NCI-H2196 (cell line): Measurements from ENCODE around the gene RABL2A.
"Not testable (repeated sequence)": the region's sequence is repeated elsewhere in the genome, so short reads cannot be mapped to it uniquely, and the experiment has no call there.

Experiments used
- DNase-seq: peaks from one replicate; lab custom pipeline; 2025; ENCODE audit not compliant: unreplicated experiment; lab: John Stamatoyannopoulos, UW

RABL2A gene

DNA sequence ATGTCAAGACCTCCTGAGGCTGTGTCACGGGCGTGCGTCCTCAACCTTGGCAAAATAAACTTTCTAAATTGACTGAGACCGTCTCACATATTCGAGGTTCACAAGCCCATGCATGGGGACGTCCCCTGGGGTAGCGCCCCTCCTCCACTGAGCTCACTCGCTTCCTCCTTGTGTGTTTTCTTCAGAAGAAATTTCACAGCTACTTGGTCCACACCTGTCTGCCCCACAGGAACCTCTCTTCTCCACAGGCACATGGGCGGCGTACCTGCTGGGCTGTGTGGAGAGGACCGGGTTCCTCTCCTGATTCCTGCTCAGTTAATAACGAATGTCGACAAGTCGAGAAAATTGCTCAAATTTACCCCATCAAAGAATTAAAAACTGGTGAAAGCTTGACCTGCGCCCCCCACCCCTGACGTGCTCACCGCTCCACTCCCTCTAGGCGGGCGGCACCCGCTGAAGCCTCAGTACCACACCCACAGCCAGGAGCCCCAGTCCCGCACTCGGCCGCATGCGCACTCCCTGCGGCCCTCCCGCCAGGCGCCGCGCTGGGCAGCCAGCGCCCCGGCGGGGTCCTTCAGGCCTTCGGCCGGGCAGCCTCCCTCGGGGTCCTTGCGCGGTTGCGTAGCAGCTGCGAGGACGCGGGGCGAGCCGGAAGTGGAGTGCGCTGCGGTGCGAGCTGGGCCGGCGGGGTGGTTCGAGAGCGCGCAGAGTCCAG is at the start of gene RABL2A:
RABL2A (plus strand) TSS at position 651 of the 715 bp plus-strand sequence. CDS start 1,341 bp downstream, outside the sequence.
- not testable (repeated sequence) for DNase-seq

DNA sequence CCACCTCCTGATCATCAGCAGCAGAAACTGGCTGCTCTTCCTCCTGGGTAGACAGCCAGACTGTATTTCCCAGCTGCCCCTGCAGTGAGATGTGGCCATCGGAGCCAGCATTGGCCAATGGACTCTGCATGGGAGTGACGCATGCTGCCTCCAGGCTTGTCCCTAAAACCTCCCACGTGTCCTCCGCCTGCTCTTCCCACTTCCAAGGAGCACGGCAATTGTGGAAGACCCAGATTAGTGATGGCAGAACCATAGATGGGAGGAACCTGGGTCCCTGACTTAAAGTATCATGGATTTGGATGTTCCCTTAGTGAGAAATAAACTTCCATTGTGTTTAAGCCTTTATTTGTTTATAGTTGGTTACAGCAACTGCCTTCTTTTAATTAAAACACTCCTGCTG is 48.6 kb upstream of the RABL2A start:
- not testable (repeated sequence) for DNase-seq

DNA sequence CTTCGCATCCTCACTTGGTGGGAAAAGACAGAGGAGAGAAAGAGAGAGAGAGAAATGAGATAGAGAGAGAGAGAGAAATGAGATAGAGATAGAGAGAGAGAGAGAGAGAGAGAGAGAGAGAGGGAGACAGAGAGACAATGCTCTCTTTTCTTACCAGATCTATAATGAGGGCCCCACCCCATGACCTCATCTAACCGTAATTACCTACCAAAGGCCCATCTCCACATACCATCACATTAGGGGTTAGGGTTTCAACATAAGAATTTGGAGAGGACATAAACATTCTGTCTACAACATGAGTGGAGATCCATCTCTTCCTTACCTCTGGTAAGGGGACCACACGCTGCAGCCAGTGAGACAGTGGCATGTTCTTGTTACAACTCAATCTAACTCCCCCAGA is 44.6 kb upstream of the RABL2A start:
- not testable (repeated sequence) for DNase-seq

DNA sequence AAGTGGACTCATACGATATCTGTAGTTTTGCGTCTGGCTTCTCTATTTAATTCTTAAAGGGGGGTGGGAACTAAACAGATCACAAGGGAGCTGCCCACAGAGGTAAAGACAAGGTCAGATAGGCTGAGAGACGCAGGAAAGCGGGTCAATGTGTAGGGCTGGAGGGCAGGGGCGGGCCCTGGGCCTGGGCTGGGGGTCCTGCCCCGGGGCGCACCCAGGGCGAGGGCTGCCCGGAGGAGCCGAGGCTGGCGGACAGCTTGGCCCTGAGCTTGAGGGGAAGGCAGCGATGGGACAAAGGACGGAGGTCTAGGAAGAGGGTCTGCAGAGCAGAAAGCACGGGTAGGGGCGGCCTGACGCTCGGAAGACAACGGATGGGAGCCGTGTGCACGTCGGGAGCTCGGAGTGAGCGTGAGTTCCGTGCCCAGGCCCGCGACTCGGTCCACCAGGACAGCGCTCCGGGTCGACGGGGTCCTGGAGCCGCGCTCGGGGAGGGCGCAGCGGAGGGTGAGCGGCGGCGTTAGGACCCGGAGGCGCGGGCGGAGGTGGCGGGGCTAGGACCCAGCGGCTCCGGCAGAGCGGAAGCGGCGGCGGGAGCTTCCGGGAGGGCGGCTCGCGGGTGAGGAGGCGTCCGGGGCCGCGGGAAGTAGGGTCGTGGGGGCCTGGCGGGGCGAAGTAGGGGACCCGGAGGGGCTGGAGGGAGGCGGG is 43.4 kb upstream of the RABL2A start:
- not testable (repeated sequence) for DNase-seq

DNA sequence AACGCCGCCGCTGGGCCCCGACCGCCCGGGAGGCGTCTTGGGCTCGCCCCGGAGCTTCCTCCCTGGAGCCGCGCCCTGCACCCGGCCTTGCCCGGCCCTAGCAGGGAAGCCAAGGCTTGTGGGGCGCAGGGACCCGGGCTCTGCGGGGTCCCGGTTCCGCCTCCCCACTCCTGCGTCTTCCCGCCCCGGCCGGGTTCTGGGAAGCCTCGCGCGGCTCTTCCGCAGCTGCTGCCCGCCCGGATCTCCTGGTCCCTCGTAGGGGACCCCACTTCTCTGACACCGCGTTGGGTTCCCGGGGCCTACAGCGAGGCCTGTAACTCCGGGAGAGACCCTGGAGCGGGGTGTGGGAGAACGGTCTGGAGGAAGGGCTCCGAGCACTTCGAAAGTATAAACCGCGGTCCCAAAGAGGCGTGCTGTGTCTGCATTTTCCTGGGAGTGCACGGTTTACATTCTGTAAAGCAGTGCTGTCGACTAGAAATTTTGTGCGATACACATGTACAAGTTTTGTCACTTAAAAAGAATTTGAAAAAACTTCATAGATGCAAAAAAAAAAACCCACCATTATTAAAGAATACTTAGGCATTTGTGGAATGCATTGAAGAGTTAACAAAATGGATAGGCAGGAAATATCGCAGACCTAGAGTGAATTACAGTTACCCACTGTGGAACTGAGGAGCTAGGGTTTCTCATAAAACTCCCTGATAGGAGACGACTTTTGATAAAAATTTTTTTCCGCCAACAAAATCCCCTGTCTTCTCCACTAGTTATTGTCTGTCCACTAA is 42.6 kb upstream of the RABL2A start:
- not testable (repeated sequence) for DNase-seq

DNA sequence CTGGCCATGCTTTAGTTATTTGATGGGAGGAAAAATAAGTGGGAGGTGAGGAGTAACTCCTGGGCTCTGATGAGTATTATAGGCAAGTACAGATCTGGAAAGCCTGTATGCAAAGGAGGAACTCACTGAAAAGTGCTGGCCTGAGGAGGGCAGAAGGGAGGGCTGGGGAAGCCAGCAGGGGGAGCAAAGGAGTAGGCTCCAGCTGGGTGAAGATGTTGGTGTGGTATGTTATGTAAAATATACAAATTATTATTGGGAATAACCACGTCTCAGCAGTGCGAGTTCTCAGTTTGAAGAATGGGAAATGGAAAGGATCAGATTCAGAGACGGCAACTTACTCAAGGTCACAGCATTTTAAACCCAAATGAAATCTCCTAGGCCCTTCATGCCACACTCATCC is 39.9 kb upstream of the RABL2A start:
- DNase-seq: not testable (repeated sequence)

DNA sequence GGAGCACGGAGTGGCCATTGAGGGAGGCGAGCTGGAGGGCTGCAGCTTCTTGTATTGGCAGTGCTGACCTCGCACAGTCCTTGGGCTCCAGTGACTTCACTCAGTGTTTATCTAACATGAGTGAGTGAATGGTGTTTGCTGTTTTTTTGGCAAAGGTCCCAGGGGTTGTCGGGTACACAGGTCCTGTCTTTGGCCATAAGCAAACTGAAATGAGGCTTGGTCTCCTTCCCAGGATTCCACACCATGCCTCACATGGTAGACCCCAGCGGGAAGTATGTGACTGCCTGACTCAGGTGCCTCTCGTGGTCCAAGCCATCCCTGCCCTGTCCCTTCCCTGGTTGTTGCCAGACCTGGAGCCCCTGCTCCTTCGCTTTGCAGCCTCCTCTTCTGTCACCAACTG is 37.5 kb upstream of the RABL2A start:
- DNase-seq: not testable (repeated sequence)

DNA sequence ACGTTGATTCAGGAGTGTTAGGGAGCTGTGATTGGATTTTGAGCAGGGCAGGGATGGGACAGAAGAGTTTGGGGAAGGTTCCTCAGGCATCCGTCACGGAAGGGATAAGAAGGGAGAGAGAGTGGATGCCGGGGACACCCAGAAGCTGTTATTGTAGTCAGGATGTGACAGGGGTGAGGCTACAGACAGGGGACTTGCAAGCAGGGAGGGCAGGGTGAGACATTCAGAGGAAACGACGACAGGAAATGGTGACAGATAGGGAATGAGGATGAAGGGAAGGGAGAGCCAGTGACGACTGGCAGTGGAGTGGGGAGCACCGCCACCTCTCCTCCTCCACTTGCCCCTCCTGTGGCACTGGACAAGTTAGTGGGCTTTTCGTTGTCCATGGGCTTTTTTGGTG is 35.1 kb upstream of the RABL2A start:
- DNase-seq: not testable (repeated sequence)

DNA sequence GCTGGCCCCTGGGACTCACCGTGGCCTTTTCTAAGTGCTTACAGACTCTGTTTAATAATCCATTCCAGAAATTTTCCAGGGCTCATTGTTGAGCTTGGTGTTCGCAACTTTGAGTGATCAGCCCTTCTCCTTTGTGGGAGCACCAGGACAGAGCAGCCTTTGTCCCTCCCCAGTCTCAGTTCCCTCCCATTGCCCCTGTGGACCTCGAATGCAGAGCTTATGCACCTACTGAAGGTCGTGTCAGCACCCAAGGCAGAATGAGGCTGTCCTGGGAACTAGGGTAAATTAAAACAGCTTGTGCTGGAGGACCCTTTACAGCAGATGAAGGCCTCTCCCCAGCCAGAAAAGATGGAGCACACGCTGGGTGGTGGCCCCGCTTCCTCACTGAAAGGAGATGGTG is 33.8 kb upstream of the RABL2A start:
- not testable (repeated sequence) for DNase-seq

DNA sequence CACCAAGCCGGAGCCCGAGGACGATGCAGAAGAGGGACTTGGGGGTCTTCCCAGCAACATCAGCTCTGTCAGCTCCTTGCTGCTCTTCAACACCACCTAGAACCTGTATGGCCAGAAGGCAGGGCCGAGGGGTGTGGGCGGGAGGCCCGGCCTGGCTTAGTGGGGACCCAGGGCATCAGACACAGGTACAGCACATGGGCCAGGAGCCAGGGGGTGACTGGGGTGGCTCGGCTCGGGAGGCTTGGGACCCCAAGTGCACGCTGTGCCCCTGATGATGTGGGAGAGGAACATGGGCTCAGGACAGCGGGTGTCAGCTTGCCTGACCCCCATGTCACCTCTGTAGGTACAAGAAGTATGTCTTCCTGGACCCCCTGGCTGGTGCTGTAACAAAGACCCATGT is 31.3 kb upstream of the RABL2A start:
- DNase-seq: not testable (repeated sequence)

DNA sequence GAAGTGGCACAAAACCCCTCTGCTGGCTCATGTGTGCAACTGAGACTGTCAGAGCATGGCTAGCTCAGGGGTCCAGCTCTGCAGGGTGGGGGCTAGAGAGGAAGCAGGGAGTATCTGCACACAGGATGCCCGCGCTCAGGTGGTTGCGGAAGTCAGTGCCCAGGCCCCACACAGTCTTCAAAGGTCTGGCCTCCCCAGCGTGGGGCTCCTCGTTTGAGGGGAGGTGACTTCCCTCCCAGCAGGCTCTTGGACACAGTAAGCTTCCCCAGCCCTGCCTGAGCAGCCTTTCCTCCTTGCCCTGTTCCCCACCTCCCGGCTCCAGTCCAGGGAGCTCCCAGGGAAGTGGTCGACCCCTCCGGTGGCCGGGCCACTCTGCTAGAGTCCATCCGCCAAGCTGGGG is 29.9 kb upstream of the RABL2A start:
- not testable (repeated sequence) for DNase-seq

DNA sequence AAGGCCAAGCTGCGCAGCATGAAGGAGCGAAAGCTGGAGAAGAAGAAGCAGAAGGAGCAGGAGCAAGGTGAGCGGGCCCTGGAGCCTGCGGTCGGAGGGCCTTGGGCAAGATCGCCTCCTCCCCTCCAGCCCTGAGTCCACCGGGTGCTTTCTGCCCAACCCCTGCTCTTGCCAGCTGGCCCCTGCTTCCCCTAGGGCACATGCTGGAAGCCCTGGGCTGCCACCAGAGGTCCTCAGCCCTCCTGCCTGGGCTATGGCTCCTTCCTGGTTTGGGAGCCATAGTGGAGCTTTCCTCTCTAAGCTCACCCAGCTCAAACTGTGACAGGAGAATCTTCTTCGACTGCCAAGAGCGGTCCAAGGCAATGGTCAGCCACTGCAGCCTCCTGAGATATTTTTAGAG is 29.5 kb upstream of the RABL2A start:
- DNase-seq: not testable (repeated sequence)

DNA sequence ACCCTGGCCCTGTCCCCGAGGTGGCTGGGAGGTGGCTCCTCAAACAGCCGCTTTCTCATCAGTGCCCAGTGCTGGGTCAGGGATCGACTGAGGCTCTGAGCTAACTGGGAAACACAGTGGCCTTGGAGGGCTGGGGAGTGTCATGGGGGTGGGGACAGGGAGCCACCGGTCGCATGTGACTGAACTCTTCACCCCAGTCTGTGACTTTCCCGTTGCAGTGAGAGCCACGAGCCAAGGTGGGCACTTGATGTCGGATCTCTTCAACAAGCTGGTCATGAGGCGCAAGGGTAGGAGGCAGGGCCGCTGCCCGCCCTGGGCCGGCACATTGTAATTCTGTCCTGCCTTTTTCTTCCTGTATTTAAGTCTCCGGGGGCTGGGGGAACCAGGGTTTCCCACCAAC is 28.9 kb upstream of the RABL2A start:
- not testable (repeated sequence) for DNase-seq

DNA sequence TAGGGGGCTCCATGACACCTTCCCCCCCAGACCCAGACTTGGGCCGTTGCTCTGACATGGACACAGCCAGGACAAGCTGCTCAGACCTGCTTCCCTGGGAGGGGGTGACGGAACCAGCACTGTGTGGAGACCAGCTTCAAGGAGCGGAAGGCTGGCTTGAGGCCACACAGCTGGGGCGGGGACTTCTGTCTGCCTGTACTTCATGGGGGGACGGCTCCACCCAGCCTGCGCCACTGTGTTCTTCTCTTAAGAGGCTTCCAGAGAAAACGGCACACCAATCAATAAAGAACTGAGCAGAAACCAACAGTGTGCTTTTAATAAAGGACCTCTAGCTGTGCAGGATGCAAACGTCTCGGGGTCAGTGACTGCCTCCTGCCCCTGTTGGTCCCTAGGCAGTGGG is 28.3 kb upstream of the RABL2A start:
- not testable (repeated sequence) for DNase-seq

DNA sequence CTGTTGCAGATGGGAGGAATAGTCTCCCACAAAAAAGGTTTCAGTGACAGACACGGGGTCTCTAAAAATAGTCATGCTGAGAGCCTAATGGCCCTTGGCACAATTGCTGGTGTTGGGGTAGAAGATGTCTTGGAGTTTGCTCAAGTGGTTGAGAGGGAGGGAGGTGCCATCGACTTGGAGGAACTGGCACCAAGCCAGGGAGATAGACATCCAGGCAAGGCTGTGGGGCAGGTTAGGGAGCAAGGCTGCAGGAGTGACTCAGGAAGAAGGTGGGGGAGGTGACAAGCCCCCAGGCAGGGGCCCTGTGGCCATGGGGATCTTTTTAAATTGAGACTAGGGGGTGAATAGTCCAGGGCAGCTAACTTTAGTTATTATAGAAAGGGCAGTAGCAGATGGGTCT is 27.9 kb upstream of the RABL2A start:
- not testable (repeated sequence) for DNase-seq

DNA sequence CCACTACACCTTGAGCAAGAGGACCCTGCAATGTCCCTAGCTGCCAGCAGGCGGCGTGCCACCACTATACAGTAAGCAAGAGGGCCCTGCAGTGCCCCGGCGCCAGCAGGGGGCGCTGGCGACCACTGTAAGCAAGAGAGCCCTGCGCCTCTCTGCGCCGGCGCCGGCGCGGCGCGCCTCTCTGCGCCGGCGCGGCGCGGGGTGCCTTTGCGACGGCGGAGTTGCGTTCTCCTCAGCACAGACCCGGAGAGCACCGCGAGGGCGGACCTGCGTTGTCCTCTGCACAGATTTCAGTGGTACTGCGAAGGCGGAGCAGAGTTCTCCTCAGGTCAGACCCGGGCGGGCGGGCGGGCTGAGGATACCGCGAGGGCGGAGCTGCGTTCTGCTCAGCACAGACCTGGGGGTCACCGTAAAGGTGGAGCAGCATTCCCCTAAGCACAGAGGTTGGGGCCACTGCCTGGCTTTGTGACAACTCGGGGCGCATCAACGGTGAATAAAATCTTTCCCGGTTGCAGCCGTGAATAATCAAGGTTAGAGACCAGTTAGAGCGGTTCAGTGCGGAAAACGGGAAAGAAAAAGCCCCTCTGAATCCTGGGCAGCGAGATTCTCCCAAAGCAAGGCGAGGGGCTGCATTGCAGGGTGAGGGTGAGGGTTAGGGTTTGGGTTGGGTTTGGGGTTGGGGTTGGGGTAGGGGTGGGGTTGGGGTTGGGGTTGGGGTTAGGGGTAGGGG is 24.9 kb upstream of the RABL2A start:
- not testable (repeated sequence) for DNase-seq

DNA sequence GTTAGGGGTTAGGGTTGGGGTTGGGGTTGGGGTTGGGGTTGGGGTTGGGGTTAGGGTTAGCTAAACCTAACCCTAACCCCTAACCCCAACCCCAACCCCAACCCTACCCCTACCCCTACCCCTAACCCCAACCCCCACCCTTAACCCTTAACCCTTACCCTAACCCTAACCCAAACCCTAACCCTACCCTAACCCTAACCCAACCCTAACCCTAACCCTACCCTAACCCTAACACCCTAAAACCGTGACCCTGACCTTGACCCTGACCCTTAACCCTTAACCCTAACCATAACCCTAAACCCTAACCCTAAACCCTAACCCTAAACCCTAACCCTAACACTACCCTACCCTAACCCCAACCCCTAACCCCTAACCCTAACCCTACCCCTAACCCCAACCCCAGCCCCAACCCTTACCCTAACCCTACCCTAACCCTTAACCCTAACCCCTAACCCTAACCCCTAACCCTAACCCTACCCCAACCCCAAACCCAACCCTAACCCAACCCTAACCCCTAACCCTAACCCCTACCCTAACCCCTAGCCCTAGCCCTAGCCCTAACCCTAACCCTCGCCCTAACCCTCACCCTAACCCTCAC is 24.1 kb upstream of the RABL2A start:
- DNase-seq: no peak

DNA sequence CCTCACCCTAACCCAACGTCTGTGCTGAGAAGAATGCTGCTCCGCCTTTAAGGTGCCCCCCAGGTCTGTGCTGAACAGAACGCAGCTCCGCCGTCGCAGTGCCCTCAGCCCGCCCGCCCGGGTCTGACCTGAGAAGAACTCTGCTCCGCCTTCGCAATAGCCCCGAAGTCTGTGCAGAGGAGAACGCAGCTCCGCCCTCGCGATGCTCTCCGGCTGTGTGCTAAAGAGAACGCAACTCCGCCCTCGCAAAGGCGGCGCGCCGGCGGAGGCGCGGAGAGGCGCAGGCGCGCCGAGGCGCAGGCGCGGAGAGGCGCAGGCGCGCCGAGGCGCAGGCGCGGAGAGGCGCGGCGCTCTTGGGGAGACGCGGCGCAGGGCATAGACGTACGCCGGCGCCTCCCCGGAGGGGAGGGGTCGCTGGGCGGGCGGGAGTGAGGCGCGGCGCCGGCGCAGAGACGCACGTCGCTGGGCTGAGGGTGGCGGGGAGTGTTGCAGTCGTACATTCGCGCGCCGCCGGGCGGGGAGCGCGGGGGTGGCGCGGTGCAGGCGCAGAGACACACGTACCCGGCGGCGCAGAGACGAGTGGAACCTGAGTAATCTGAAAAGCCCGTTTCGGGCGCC is 23.5 kb upstream of the RABL2A start:
- not testable (repeated sequence) for DNase-seq

DNA sequence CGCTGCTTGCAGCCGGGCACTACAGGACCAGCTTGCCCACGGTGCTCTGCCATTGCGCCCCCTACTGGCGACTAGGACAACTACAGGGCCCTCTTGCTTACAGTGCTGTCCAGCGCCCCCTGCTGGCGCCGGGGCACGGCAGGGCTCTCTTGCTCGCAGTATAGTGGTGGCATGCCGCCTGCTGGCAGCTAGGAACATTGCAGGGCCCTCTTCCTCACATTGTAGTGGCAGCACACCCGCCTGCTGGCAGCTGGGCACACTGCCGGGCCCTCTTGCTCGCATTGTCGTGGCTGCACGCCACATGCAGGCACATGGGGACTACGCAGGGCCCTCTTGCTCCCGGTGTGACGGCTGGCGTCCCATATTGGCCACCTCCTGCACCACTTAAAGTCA is 23.0 kb upstream of the RABL2A start:
- DNase-seq: not testable (repeated sequence)

DNA sequence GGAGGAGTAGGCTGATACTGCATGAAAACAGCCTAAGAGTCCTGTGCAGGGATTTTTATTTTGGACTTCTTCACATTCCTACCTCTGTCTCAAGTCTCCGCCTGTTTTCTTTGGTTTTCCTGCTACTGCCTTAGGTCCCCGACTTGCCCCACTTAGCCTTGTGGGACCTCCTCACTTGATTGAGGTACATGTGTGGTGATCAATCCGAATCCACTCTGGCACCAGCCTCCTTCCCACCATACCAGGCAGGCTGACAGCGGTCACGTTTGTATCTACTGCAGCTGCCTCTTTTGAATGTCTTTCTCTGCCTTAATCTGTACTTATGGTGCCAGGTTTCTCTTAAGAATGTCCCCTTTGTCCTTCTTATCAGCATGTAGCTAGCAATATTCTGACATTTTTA is 22.4 kb upstream of the RABL2A start:
- not testable (repeated sequence) for DNase-seq
